Natural killer cell (primary cell): ENCODE data around the gene SNAP47. TPM values are rescaled to one million over a fixed set of nuclear protein-coding genes. Genes with fewer than 3 reads are reported as not detected.
"Not testable (repeated sequence)": the region's sequence is repeated elsewhere in the genome, so short reads cannot be mapped to it uniquely, and the experiment has no call there.

Experiments
- ATAC-seq, 3 donors: fragments of 150-1000 bp in 2 of 3; fragments of 200-7000 bp in 1 of 3; cut with Tn5 transposase; 1 replicate in 1 of 3; 2 replicates in 2 of 3; pipeline ENCODE4 v1.10.0; 2021; ENCODE audit warnings: mild to moderate bottlenecking in 2 of 3, moderate library complexity in 2 of 3
- DNase-seq, 2 donors: peaks; one replicate each; pipeline versions ENCODE4 v3.0.0 to v3.0.0-alpha.2; 2013 to 2021; ENCODE audit warnings: mixed read lengths in 1 of 2
- H3K27ac ChIP-seq: one replicate; pipeline ENCODE4 v1.5.1; 2013; ENCODE audit warnings: mild to moderate bottlenecking, low read length
- H3K27me3 ChIP-seq: one replicate; pipeline ENCODE4 v1.6.1; 2013; ENCODE audit warnings: low read length; ENCODE audit not compliant: control insufficient read depth, insufficient read depth
- H3K36me3 ChIP-seq: one replicate; pipeline ENCODE4 v1.6.1; 2013; ENCODE audit warnings: low read length; ENCODE audit not compliant: control insufficient read depth, insufficient read depth
- H3K4me1 ChIP-seq: one replicate; pipeline ENCODE4 v1.6.1; 2013; ENCODE audit warnings: low read length; ENCODE audit not compliant: control insufficient read depth, insufficient read depth
- H3K4me3 ChIP-seq: one replicate; pipeline ENCODE4 v1.5.1; 2013; ENCODE audit warnings: low read length
- H3K9me3 ChIP-seq: one replicate; pipeline ENCODE4 v1.6.1; 2013; ENCODE audit warnings: low read length; ENCODE audit not compliant: control insufficient read depth, insufficient read depth
- H3K27ac Mint-ChIP-seq, 2 donors: one replicate each; pipeline ENCODE4 v1.8.0; 2022; ENCODE audit warnings: mild to moderate bottlenecking in 2 of 2, mixed read lengths in 2 of 2, moderate library complexity in 1 of 2
- H3K27me3 Mint-ChIP-seq, 2 donors: one replicate each; pipeline ENCODE4 v1.8.0; 2022; ENCODE audit warnings: low read depth in 2 of 2, mixed read lengths in 2 of 2
- H3K36me3 Mint-ChIP-seq: one replicate; pipeline ENCODE4 v1.8.0; 2022; ENCODE audit warnings: mixed read lengths
- H3K4me1 Mint-ChIP-seq, 2 donors: one replicate each; pipeline ENCODE4 v1.8.0; 2022; ENCODE audit warnings: mixed read lengths in 2 of 2
- H3K4me3 Mint-ChIP-seq: one replicate; pipeline ENCODE4 v1.8.0; 2022; ENCODE audit warnings: mild to moderate bottlenecking, moderate library complexity, mixed read lengths
- H3K9me3 Mint-ChIP-seq, 2 donors: one replicate each; pipeline ENCODE4 v1.8.0; 2022; ENCODE audit warnings: mixed read lengths in 2 of 2
- CTCF ChIP-seq: fragments of 200-600 bp; IDR thresholded peaks from one replicate; pipeline ENCODE4 v1.8.0; 2022; ENCODE audit warnings: antibody characterized with exemption
- WGBS: methylation state at CpG from one replicate; pipeline ENCODE4 v1.1.7; 2013; ENCODE audit warnings: missing lambda C conversion rate; ENCODE audit not compliant: insufficient coverage; 5-methylcytosine and 5-hydroxymethylcytosine counted together
- intact Hi-C: fragments of 100-400 bp; cut with micrococcal nuclease; formaldehyde crosslinking; loops from one replicate; pipeline ENCODE4 v1.14.2; 2022
- total RNA-seq, 4 donors: library from RNA; stranded (reverse); fragments of 120-200 nt in 1 of 4; gene quantifications; one replicate each; pipeline versions ENCODE4 v1.2.3 to v1.2.4, GENCODE V29; 2013 to 2022

The SNAP47 gene
- total RNA-seq, 3 donors from 2014 or later (not counting 1 experiment from before 2014, with no cell fraction given) = 19.0 to 24.2 (median 23.1) TPM

GRCh38 chr1:227707846-227708245 is 27.4 kb upstream of the SNAP47 start:
- Histone ChIP-seq H3K4me3 (no peak overlapping the region), H3K9me3 (peaks cover 13% of the 10 kb centered on the region), H3K27me3 (no peaks in the 10 kb centered on the region), H3K36me3 (no peaks in the 10 kb centered on the region), H3K4me1 (no peaks in the 10 kb centered on the region), H3K27ac (no peak overlapping the region)
- H3K9me3 Mint-ChIP-seq = peaks cover 3 to 9% of the 10 kb centered on the region in 2 donors
- no peak for TF ChIP-seq CTCF
- ATAC-seq (no peak), DNase-seq (no peak)
- H3K4me1 Mint-ChIP-seq = peaks cover 8% of the 10 kb centered on the region in 2 donors
- H3K27me3 Mint-ChIP-seq = no peaks in the 10 kb centered on the region
- 50% methylated on average over 1 of the region's 1 CpG for WGBS
- peaks cover 24% of the 10 kb centered on the region for H3K36me3 Mint-ChIP-seq
- intact Hi-C loops = no loop called here
- H3K4me3 Mint-ChIP-seq = no peak overlapping the region
- H3K27ac Mint-ChIP-seq = peak overlapping the region; percentile 7 to 13

- Histone ChIP-seq H3K4me1 (no peaks in the 10 kb centered on the region), H3K4me3 (no peak overlapping the region), H3K9me3 (peaks cover 23% of the 10 kb centered on the region), H3K36me3 (no peaks in the 10 kb centered on the region), H3K27ac (no peak overlapping the region), H3K27me3 (no peaks in the 10 kb centered on the region)
- no peak overlapping the region for H3K27ac Mint-ChIP-seq
- H3K9me3 Mint-ChIP-seq = peaks cover 6 to 7% of the 10 kb centered on the region in 2 donors
- H3K4me1 Mint-ChIP-seq = peaks cover 8% of the 10 kb centered on the region in 2 donors
- TF ChIP-seq CTCF = no peak
- intact Hi-C loops = no loop called here
- 71% methylated on average over 1 of the region's 1 CpG for WGBS
- peaks cover 0 to 3% of the 10 kb centered on the region in 2 donors for H3K27me3 Mint-ChIP-seq
- H3K36me3 Mint-ChIP-seq = peaks cover 10% of the 10 kb centered on the region
- no peak for ATAC-seq
- no peak overlapping the region for H3K4me3 Mint-ChIP-seq
- DNase-seq = no peak
Measured at GRCh38 chr1:227709451-227709850, 25.8 kb upstream of the SNAP47 start.

GRCh38 chr1:227710474-227710873 is 24.8 kb upstream of the SNAP47 start:
- H3K27ac Mint-ChIP-seq, DNase-seq, H3K4me3 Mint-ChIP-seq, H3K4me1 ChIP-seq, H3K27ac ChIP-seq, H3K27me3 ChIP-seq, intact Hi-C loops, H3K4me3 ChIP-seq, ATAC-seq, H3K36me3 ChIP-seq, H3K4me1 Mint-ChIP-seq, H3K27me3 Mint-ChIP-seq: not testable (repeated sequence)
- WGBS = 96% methylated on average over 13 of the region's 24 CpGs
- Mint-ChIP-seq H3K9me3 (peaks cover 8 to 12% of the 10 kb centered on the region in 2 donors), H3K36me3 (peaks cover 14% of the 10 kb centered on the region)
- H3K9me3 ChIP-seq = peaks cover 23% of the 10 kb centered on the region

GRCh38 chr1:227712648-227713047 is 22.6 kb upstream of the SNAP47 start:
- no peak for TF ChIP-seq CTCF
- no peak overlapping the region for H3K4me3 Mint-ChIP-seq
- H3K27me3 ChIP-seq = no peaks in the 10 kb centered on the region
- ATAC-seq (no peak), DNase-seq (no peak)
- peaks cover 10% of the 10 kb centered on the region for H3K9me3 ChIP-seq
- H3K4me1 Mint-ChIP-seq = peaks cover 6% of the 10 kb centered on the region in 2 donors
- peaks cover 18% of the 10 kb centered on the region for H3K36me3 Mint-ChIP-seq
- H3K4me1 ChIP-seq = no peaks in the 10 kb centered on the region
- no peaks in the 10 kb centered on the region for H3K36me3 ChIP-seq
- no peak overlapping the region for H3K4me3 ChIP-seq
- H3K27ac ChIP-seq = no peak overlapping the region
- H3K27ac Mint-ChIP-seq = no peak overlapping the region
- H3K9me3 Mint-ChIP-seq = peaks cover 12 to 17% of the 10 kb centered on the region in 2 donors
- intact Hi-C loops = no loop called here
- peaks cover 0 to 10% of the 10 kb centered on the region in 2 donors for H3K27me3 Mint-ChIP-seq
